Keratinocyte (primary cell): ENCODE results near the gene PLXDC1. TPM values are rescaled to one million over a fixed set of nuclear protein-coding genes. Genes with fewer than 3 reads are reported as not detected.
A peak's percentile ranks its signal among the peaks of the same experiment; 100 is the strongest.

Experiments used
- DNase-seq: peaks from one replicate; pipeline ENCODE4 v3.0.0-alpha.2; 2011; ENCODE audit warnings: low read depth, missing footprints, low spot score
- FAIRE-seq: peaks from 2 replicates; lab custom pipeline; 2011; peaks lifted over from hg19 to GRCh38; lab: Jason Lieb, UNC
- H2AFZ ChIP-seq: 2 replicates; pipeline ENCODE4 v1.6.0; 2012; ENCODE audit warnings: low read length, control low read depth, inconsistent platforms; ENCODE audit not compliant: control insufficient read depth
- H3K27ac ChIP-seq: 2 replicates; pipeline ENCODE4 v1.5.1; 2011; ENCODE audit warnings: low read length; ENCODE audit not compliant: control insufficient read depth, insufficient read depth
- H3K27me3 ChIP-seq: 3 replicates; pipeline ENCODE4 v1.6.0; 2011; ENCODE audit warnings: low read length; ENCODE audit not compliant: control insufficient read depth, insufficient read depth; ENCODE audit errors: extremely low read depth
- H3K36me3 ChIP-seq, 2 experiments: 2 replicates in 1 of 2; 3 replicates in 1 of 2; pipeline ENCODE4 v1.5.1; 2011; ENCODE audit warnings: low read length in 2 of 2, mild to moderate bottlenecking in 1 of 2; ENCODE audit not compliant: control insufficient read depth in 2 of 2, insufficient read depth in 2 of 2; ENCODE audit errors: extremely low read depth in 1 of 2
- H3K4me1 ChIP-seq: 3 replicates; pipeline ENCODE4 v1.5.1; 2011; ENCODE audit warnings: low read length; ENCODE audit not compliant: control insufficient read depth, insufficient read depth; ENCODE audit errors: extremely low read depth
- H3K4me2 ChIP-seq: 3 replicates; pipeline ENCODE4 v1.6.0; 2011; ENCODE audit warnings: low read depth, low read length; ENCODE audit not compliant: control insufficient read depth, insufficient read depth; ENCODE audit errors: extremely low read depth
- H3K4me3 ChIP-seq, 3 experiments: fragments of 200-600 bp in 1 of 3; sonication (generic) in 1 of 3; 2 replicates in 2 of 3; 3 replicates in 1 of 3; pipeline ENCODE4 v1.5.1; 2011 to 2016; ENCODE audit warnings: low read length in 3 of 3, mild to moderate bottlenecking in 3 of 3, control low read depth in 2 of 3, inconsistent platforms in 1 of 3, low read depth in 1 of 3, mixed read lengths in 1 of 3, mixed run types in 1 of 3, moderate library complexity in 1 of 3; ENCODE audit not compliant: control insufficient read depth in 2 of 3, insufficient read depth in 2 of 3; ENCODE audit errors: extremely low read depth in 1 of 3
- H3K79me2 ChIP-seq: 2 replicates; pipeline ENCODE4 v1.6.0; 2012; ENCODE audit warnings: low read length; ENCODE audit not compliant: control insufficient read depth, insufficient read depth
- H3K9ac ChIP-seq: 3 replicates; pipeline ENCODE4 v1.6.0; 2011; ENCODE audit warnings: low read length; ENCODE audit not compliant: control insufficient read depth, insufficient read depth; ENCODE audit errors: extremely low read depth
- H3K9me1 ChIP-seq: 3 replicates; pipeline ENCODE4 v1.6.0; 2011; ENCODE audit warnings: low read length; ENCODE audit not compliant: control insufficient read depth, insufficient read depth; ENCODE audit errors: extremely low read depth
- H3K9me3 ChIP-seq: 2 replicates; pipeline ENCODE4 v1.5.1; 2012; ENCODE audit warnings: low read depth, low read length; ENCODE audit not compliant: control insufficient read depth
- H4K20me1 ChIP-seq: 3 replicates; pipeline ENCODE4 v1.6.0; 2011; ENCODE audit warnings: low read length; ENCODE audit not compliant: control insufficient read depth, insufficient read depth; ENCODE audit errors: extremely low read depth
- CTCF ChIP-seq, 3 experiments: IDR thresholded peaks in 1 of 3; conservative IDR thresholded peaks in 1 of 3; optimal IDR thresholded peaks in 1 of 3; 2 replicates in 2 of 3; 3 replicates in 1 of 3; pipeline versions ENCODE3 to v1.5.1; 2011; ENCODE audit warnings: low read length in 3 of 3, mild to moderate bottlenecking in 3 of 3, moderate library complexity in 2 of 3, control low read depth in 1 of 3, inconsistent platforms in 1 of 3; ENCODE audit not compliant: insufficient read depth in 2 of 3; ENCODE audit errors: extremely low read depth in 1 of 3
- EZH2 ChIP-seq: IDR thresholded peaks from one replicate; pipeline ENCODE4 v1.6.1; 2012; ENCODE audit warnings: inconsistent platforms, mild to moderate bottlenecking, low read length, moderate library complexity
- dilution Hi-C: fragments of 300-500 bp; cut with MboI; formaldehyde crosslinking; loops from one replicate; pipeline ENCODE4 v1.7.0; 2020; ENCODE audit warnings: low sequenced_read_pairs; ENCODE audit not compliant: extremely low pct_ligation_motif_present
- polyA plus RNA-seq, 5 experiments: library from polyadenylated mRNA; depleted of rRNA in 3 of 5; stranded (reverse) in 3 of 5; stranded (forward) in 1 of 5; unstranded in 1 of 5; fragments of >200 nt; gene quantifications; 1 replicate in 1 of 5; 2 replicates in 3 of 5; 3 replicates in 1 of 5; pipeline versions ENCODE4 v1.2.1 to v1.2.3, GENCODE V29; 2011 to 2012; ENCODE audit warnings: missing spikeins in 2 of 5, low read depth in 1 of 5, low replicate concordance in 1 of 5

The PLXDC1 gene
- polyA plus RNA-seq, 1 donor (not counting 4 experiments of a cell fraction or from before 2014, with no cell fraction given), result 0.35 TPM

- H3K9me3 ChIP-seq, result no peaks in the 10 kb centered on the region
- H3K36me3 ChIP-seq, result no peaks in the 10 kb centered on the region
- H4K20me1 ChIP-seq, result no peaks in the 10 kb centered on the region
- H2AFZ ChIP-seq, result no peak overlapping the region
- no peaks in the 10 kb centered on the region for H3K79me2 ChIP-seq
- TF ChIP-seq CTCF (optimal IDR thresholded peaks at IDR 0.05 in 1 of 3, IDR thresholded peaks at IDR 0.05 in 1 of 3, conservative IDR thresholded peaks at IDR 0.05 in 1 of 3; ENCODE audit: extremely low read depth in 1 of 3, insufficient read depth in 2 of 3, low read length in 3 of 3) (peak; percentile 73 to 78 (median 76)), EZH2 (no peak)
- no peak overlapping the region for H3K4me3 ChIP-seq
- no peak for DNase-seq
- H3K9me1 ChIP-seq, result no peaks in the 10 kb centered on the region
- dilution Hi-C loops, result no loop called here
- H3K27me3 ChIP-seq, result peaks cover 4% of the 10 kb centered on the region
- no peak overlapping the region for H3K9ac ChIP-seq
- peaks cover 19% of the 10 kb centered on the region for H3K4me1 ChIP-seq
- no peak overlapping the region for H3K4me2 ChIP-seq
- H3K27ac ChIP-seq, result no peak overlapping the region
- FAIRE-seq, result peak; percentile 65
These were observed 82.2 kb downstream of the PLXDC1 start for GRCh38 chr17:39069114-39069756.

- DNase-seq (no peak), FAIRE-seq (no peak)
- Histone ChIP-seq H3K4me2 (no peak overlapping the region), H3K9me1 (no peaks in the 10 kb centered on the region), H3K27me3 (peaks cover 4% of the 10 kb centered on the region), H3K79me2 (no peaks in the 10 kb centered on the region), H3K4me3 (no peak overlapping the region), H3K4me1 (peaks cover 22% of the 10 kb centered on the region), H3K9ac (no peak overlapping the region), H3K9me3 (no peaks in the 10 kb centered on the region), H3K27ac (no peak overlapping the region), H4K20me1 (no peaks in the 10 kb centered on the region), H3K36me3 (no peaks in the 10 kb centered on the region), H2AFZ (no peak overlapping the region)
- dilution Hi-C loops, result no loop called here
- TF ChIP-seq EZH2 (no peak), CTCF (optimal IDR thresholded peaks at IDR 0.05 in 1 of 3, IDR thresholded peaks at IDR 0.05 in 1 of 3, conservative IDR thresholded peaks at IDR 0.05 in 1 of 3; ENCODE audit: extremely low read depth in 1 of 3, insufficient read depth in 2 of 3, low read length in 3 of 3) (no peak)
These were observed 86.6 kb downstream of the PLXDC1 start for GRCh38 chr17:39064819-39065218.
